ENCODE results near the gene ZNF613. TPM values are rescaled to one million over a fixed set of nuclear protein-coding genes. Genes with fewer than 3 reads are reported as not detected.
"Not testable (repeated sequence)": the region's sequence is repeated elsewhere in the genome, so short reads cannot be mapped to it uniquely, and the experiment has no call there.

ZNF613 gene
- total and polyA plus RNA-seq, 2 of the 13 experiments (the other 11 are each of a cell fraction or from before 2014, with no cell fraction given): 3.6 to 8.3 TPM

GRCh38 chr19:51960621-51961233 is 33.5 kb downstream of the ZNF613 start:
- Histone ChIP-seq H3K4me2 (ENCODE audit: low read depth, low read length) (peak overlapping the region; percentile 62), H3K9ac (ENCODE audit: insufficient read depth, low read depth, low read length) (peak overlapping the region; percentile 40; the same call in 1 of the 2 replicates), H3K27ac (ENCODE audit: extremely low read length, insufficient read depth, low read length) (peak overlapping the region; percentile 74), H3K4me3 (replicated peaks in 1 of 3; ENCODE audit: insufficient read depth in 1 of 3, low read depth in 2 of 3, low read length in 3 of 3) (peak overlapping the region in 1 of 3 experiments; percentile 19; a peak in 1 of 6 replicates), H3K4me1 (ENCODE audit: insufficient read depth, low read length) (peaks cover 59% of the 10 kb centered on the region), H3K36me3 (replicated peaks in 1 of 2; ENCODE audit: control insufficient read depth in 1 of 2, insufficient read depth in 2 of 2, low read length in 2 of 2) (peaks cover 0 to 15% of the 10 kb centered on the region in 2 experiments; a peak in 2 of 5 replicates)
- H3K9me3 ChIP-seq (ENCODE audit: low read length); intact Hi-C loops (cut with micrococcal nuclease; ENCODE audit: unreplicated experiment); BruUV-seq (replicated peaks); H3K27me3 ChIP-seq (ENCODE audit: control insufficient read depth in 1 of 2, insufficient read depth in 2 of 2, low read length in 2 of 2); FAIRE-seq; POLR2A ChIA-PET; H3K79me2 ChIP-seq (ENCODE audit: insufficient read depth, low read length); H4K20me1 ChIP-seq (ENCODE audit: insufficient read depth, low read length); H2AFZ ChIP-seq (ENCODE audit: low read length); in situ Hi-C loops (cut with HindIII; ENCODE audit: extremely low pct_ligation_motif_present, low pct_unique_long_range_greater_than_20kb); CTCF ChIA-PET (ENCODE audit: low intra/inter-chr PET ratio, low total read pairs); TF ChIP-seq CREM (CRISPR knock-in tag; IDR thresholded peaks at IDR 0.05): not testable (repeated sequence)
- 7% methylated on average over 5 of the region's 7 CpGs for WGBS (ENCODE audit: low lambda C conversion rate)
- DNase-seq (ENCODE audit: low spot score): peak; percentile 62
- peak; percentile 43; the same call in 2 of the 3 replicates for ATAC-seq
- TF ChIP-seq CREM (IDR thresholded peaks at IDR 0.05): peak; percentile 63
- peak; percentile 46 for TF ChIP-seq HNF4A (CRISPR knock-in tag; IDR thresholded peaks at IDR 0.05)
- TF ChIP-seq FOXO1 (CRISPR knock-in tag; IDR thresholded peaks at IDR 0.05): 0 out of 2 replicates have a peak, but pooled peaks have one; percentile 31
- TF ChIP-seq ZNF12 (CRISPR knock-in tag; IDR thresholded peaks at IDR 0.05): 0 out of 2 replicates have a peak, but pooled peaks have one; percentile 13
- 0 out of 2 replicates have a peak, but pooled peaks have one; percentile 25 for TF ChIP-seq MEIS2 (CRISPR knock-in tag; IDR thresholded peaks at IDR 0.05)
- peak; percentile 53; the same call in 1 of the 2 replicates for TF ChIP-seq RCOR2 (CRISPR knock-in tag; IDR thresholded peaks at IDR 0.05)
- 0 out of 2 replicates have a peak, but pooled peaks have one; percentile 20 for TF ChIP-seq CBFB (CRISPR knock-in tag; IDR thresholded peaks at IDR 0.05)
- TF ChIP-seq ZFX (CRISPR knock-in tag; IDR thresholded peaks at IDR 0.05; ENCODE audit: low read depth): peak; percentile 35; the same call in 1 of the 2 replicates
- 0 out of 2 replicates have a peak, but pooled peaks have one; percentile 46 for TF ChIP-seq PHF21A (CRISPR knock-in tag; IDR thresholded peaks at IDR 0.05)
- TF ChIP-seq ZNF766 (CRISPR knock-in tag; IDR thresholded peaks at IDR 0.05; ENCODE audit: borderline replicate concordance): peak; percentile 48; the same call in 1 of the 2 replicates
- TF ChIP-seq DMAP1 (CRISPR knock-in tag; IDR thresholded peaks at IDR 0.05): peak; percentile 57; the same call in 1 of the 2 replicates
- peak; percentile 51; the same call in 1 of the 2 replicates for TF ChIP-seq KDM6A (CRISPR knock-in tag; IDR thresholded peaks at IDR 0.05; ENCODE audit: low read depth)
- peak; percentile 98 for TF ChIP-seq PPARG (CRISPR knock-in tag; conservative IDR thresholded peaks at IDR 0.05)
- TF ChIP-seq, protein P1, sequence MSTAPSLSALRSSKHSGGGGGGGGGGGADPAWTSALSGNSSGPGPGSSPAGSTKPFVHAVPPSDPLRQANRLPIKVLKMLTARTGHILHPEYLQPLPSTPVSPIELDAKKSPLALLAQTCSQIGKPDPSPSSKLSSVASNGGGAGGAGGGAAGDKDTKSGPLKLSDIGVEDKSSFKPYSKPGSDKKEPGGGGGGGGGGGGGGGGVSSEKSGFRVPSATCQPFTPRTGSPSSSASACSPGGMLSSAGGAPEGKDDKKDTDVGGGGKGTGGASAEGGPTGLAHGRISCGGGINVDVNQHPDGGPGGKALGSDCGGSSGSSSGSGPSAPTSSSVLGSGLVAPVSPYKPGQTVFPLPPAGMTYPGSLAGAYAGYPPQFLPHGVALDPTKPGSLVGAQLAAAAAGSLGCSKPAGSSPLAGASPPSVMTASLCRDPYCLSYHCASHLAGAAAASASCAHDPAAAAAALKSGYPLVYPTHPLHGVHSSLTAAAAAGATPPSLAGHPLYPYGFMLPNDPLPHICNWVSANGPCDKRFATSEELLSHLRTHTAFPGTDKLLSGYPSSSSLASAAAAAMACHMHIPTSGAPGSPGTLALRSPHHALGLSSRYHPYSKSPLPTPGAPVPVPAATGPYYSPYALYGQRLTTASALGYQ (CRISPR knock-in tag; IDR thresholded peaks at IDR 0.05): peak; percentile 51
- peak; percentile 46; the same call in 1 of the 2 replicates for TF ChIP-seq MIER3 (CRISPR knock-in tag; IDR thresholded peaks at IDR 0.05; ENCODE audit: borderline replicate concordance)
- TF ChIP-seq ZNF230 (CRISPR knock-in tag; IDR thresholded peaks at IDR 0.05): 0 out of 2 replicates have a peak, but pooled peaks have one; percentile 33
- TF ChIP-seq HOXA3 (CRISPR knock-in tag; IDR thresholded peaks at IDR 0.05): peak; percentile 46; the same call in 1 of the 2 replicates
- TF ChIP-seq ZNF710 (CRISPR knock-in tag; IDR thresholded peaks at IDR 0.05; ENCODE audit: borderline replicate concordance): 0 out of 2 replicates have a peak, but pooled peaks have one; percentile 13
- TF ChIP-seq PITX1 (CRISPR knock-in tag; IDR thresholded peaks at IDR 0.05): peak; percentile 98
- TF ChIP-seq SAP130 (CRISPR knock-in tag; IDR thresholded peaks at IDR 0.05; ENCODE audit: low read depth): peak; percentile 68
- peak; percentile 53; the same call in 1 of the 2 replicates for TF ChIP-seq SIX1 (CRISPR knock-in tag; IDR thresholded peaks at IDR 0.05; ENCODE audit: borderline replicate concordance)
- peak; percentile 24; the same call in 1 of the 2 replicates for TF ChIP-seq ZNF331 (CRISPR knock-in tag; IDR thresholded peaks at IDR 0.05)
- peak; percentile 88 for TF ChIP-seq SOX5 (CRISPR knock-in tag; IDR thresholded peaks at IDR 0.05; ENCODE audit: borderline replicate concordance)
